Measurements from ENCODE around the gene POLE.

DNA sequence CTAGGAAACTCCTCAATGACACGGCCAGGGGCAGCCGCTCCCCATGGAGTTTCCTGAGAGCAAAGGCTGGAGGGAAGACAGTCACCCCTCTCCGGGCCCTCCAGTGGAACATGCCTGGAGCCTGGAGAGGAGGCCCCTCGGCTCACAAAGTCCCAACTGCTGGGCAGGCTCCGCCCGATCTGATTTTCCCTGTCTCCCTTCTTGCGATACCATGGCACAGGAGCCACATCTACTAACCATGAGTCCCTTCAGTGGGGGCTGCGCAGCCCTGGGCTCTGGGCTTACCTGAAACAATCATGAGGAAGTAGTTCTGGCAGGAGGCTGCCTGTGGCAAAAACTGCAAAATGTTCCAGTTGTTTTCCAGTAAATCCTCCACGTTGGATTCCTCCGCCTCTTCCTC, 53.2 kb downstream of the POLE start:
- TF ChIP-seq NFRKB (IDR thresholded peaks at IDR 0.05) (no peak), FOXM1 (IDR thresholded peaks at IDR 0.05; ENCODE audit: borderline replicate concordance) (no peak), SP1 (IDR thresholded peaks at IDR 0.05) (no peak), ELF4 (IDR thresholded peaks at IDR 0.05) (no peak), FOXK2 (IDR thresholded peaks at IDR 0.05) (no peak), LEF1 (IDR thresholded peaks at IDR 0.05; ENCODE audit: borderline replicate concordance) (no peak)
- TF ChIP-seq, protein P1, sequence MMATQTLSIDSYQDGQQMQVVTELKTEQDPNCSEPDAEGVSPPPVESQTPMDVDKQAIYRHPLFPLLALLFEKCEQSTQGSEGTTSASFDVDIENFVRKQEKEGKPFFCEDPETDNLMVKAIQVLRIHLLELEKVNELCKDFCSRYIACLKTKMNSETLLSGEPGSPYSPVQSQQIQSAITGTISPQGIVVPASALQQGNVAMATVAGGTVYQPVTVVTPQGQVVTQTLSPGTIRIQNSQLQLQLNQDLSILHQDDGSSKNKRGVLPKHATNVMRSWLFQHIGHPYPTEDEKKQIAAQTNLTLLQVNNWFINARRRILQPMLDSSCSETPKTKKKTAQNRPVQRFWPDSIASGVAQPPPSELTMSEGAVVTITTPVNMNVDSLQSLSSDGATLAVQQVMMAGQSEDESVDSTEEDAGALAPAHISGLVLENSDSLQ (IDR thresholded peaks at IDR 0.05) = no peak

Measured in HEK293T (cell line).